H9 (cell line): Measurements from ENCODE around the gene TTC23L. TPM values are rescaled to one million over a fixed set of nuclear protein-coding genes. Genes with fewer than 3 reads are reported as not detected.

Experiments used
- DNase-seq: peaks from one replicate; pipeline ENCODE4 v3.0.0-alpha.2; 2017
- H2AFZ ChIP-seq: one replicate; pipeline ENCODE4 v1.6.1; 2013; ENCODE audit warnings: mild to moderate bottlenecking, low read length, control low read depth, moderate library complexity
- H2AK5ac ChIP-seq: 2 replicates; pipeline ENCODE4 v1.6.1; 2013; ENCODE audit warnings: low read length, control low read depth, mixed read lengths; ENCODE audit not compliant: insufficient read length
- H2BK120ac ChIP-seq: one replicate; pipeline ENCODE4 v1.6.1; 2013; ENCODE audit warnings: low read depth, mild to moderate bottlenecking, low read length, control low read depth, inconsistent platforms; ENCODE audit not compliant: poor library complexity, severe bottlenecking
- H2BK12ac ChIP-seq: 2 replicates; pipeline ENCODE4 v1.6.1; 2013; ENCODE audit warnings: low read length, control low read depth, mixed read lengths, low read depth; ENCODE audit not compliant: insufficient read length
- H2BK15ac ChIP-seq: 2 replicates; pipeline ENCODE4 v1.6.1; 2013; ENCODE audit warnings: low read depth, low read length, control low read depth
- H2BK20ac ChIP-seq: one replicate; pipeline ENCODE4 v1.6.1; 2013; ENCODE audit warnings: low read depth, mild to moderate bottlenecking, low read length, control low read depth, inconsistent platforms; ENCODE audit not compliant: poor library complexity, severe bottlenecking
- H2BK5ac ChIP-seq: 2 replicates; pipeline ENCODE4 v1.6.1; 2013; ENCODE audit warnings: low read length, control low read depth, mixed read lengths; ENCODE audit not compliant: insufficient read length
- H3K14ac ChIP-seq: 2 replicates; pipeline ENCODE4 v1.6.1; 2013; ENCODE audit warnings: low read length, control low read depth; ENCODE audit not compliant: insufficient read depth
- H3K18ac ChIP-seq: 2 replicates; pipeline ENCODE4 v1.6.1; 2013; ENCODE audit warnings: low read depth, mild to moderate bottlenecking, mixed read lengths, low read length, control low read depth; ENCODE audit not compliant: insufficient read length
- H3K23ac ChIP-seq: 2 replicates; pipeline ENCODE4 v1.6.1; 2013; ENCODE audit warnings: low read length, control low read depth, mixed read lengths, low read depth; ENCODE audit not compliant: insufficient read length
- H3K23me2 ChIP-seq: 2 replicates; pipeline ENCODE4 v1.6.1; 2013; ENCODE audit warnings: low read depth, mild to moderate bottlenecking, mixed read lengths, low read length, control low read depth; ENCODE audit not compliant: insufficient read length, poor library complexity, severe bottlenecking
- H3K27ac ChIP-seq: 2 replicates; pipeline ENCODE4 v1.5.1; 2013; ENCODE audit warnings: low read length, control low read depth, mixed read lengths, low read depth; ENCODE audit not compliant: insufficient read length
- H3K27me3 ChIP-seq: 2 replicates; pipeline ENCODE4 v1.6.1; 2013; ENCODE audit warnings: low read length, control low read depth, inconsistent platforms; ENCODE audit not compliant: insufficient read depth
- H3K4ac ChIP-seq: 2 replicates; pipeline ENCODE4 v1.6.1; 2013; ENCODE audit warnings: low read depth, mild to moderate bottlenecking, control low read depth, inconsistent platforms, low read length, moderate library complexity
- H3K4me1 ChIP-seq: 2 replicates; pipeline ENCODE4 v1.6.1; 2013; ENCODE audit warnings: low read length, control low read depth, inconsistent platforms; ENCODE audit not compliant: insufficient read depth
- H3K4me2 ChIP-seq: 2 replicates; pipeline ENCODE4 v1.6.1; 2013; ENCODE audit warnings: low read length, control low read depth, mixed read lengths; ENCODE audit not compliant: insufficient read length, insufficient read depth
- H3K56ac ChIP-seq: 2 replicates; pipeline ENCODE4 v1.6.1; 2013; ENCODE audit warnings: low read depth, mild to moderate bottlenecking, mixed read lengths, low read length, control low read depth; ENCODE audit not compliant: insufficient read length
- H3K79me1 ChIP-seq: 2 replicates; pipeline ENCODE4 v1.6.1; 2013; ENCODE audit warnings: low read depth, mild to moderate bottlenecking, moderate library complexity, low read length, control low read depth, inconsistent platforms; ENCODE audit not compliant: insufficient read depth, poor library complexity, severe bottlenecking
- H3K79me2 ChIP-seq: 2 replicates; pipeline ENCODE4 v1.6.1; 2013; ENCODE audit warnings: low read length, control low read depth, inconsistent platforms; ENCODE audit not compliant: insufficient read depth
- H3K9ac ChIP-seq: 2 replicates; pipeline ENCODE4 v1.6.1; 2013; ENCODE audit warnings: low read length, control low read depth, mixed read lengths; ENCODE audit not compliant: insufficient read length; ENCODE audit errors: extremely low read depth
- H3K9me3 ChIP-seq: one replicate; pipeline ENCODE4 v1.6.1; 2013; ENCODE audit warnings: low read depth, low read length, inconsistent platforms; ENCODE audit not compliant: control insufficient read depth
- H3T11ph ChIP-seq: one replicate; pipeline ENCODE4 v1.6.1; 2013; ENCODE audit warnings: mild to moderate bottlenecking, low read length, control low read depth, inconsistent platforms
- H4K20me1 ChIP-seq: one replicate; pipeline ENCODE4 v1.6.1; 2013; ENCODE audit not compliant: control insufficient read depth, insufficient read length, insufficient read depth
- H4K5ac ChIP-seq: 2 replicates; pipeline ENCODE4 v1.6.1; 2013; ENCODE audit warnings: low read depth, mild to moderate bottlenecking, mixed read lengths, low read length, control low read depth; ENCODE audit not compliant: insufficient read length
- H4K8ac ChIP-seq: replicated peaks from 2 replicates; pipeline ENCODE4 v1.6.1; 2013; ENCODE audit warnings: low read length, control low read depth, mixed read lengths, low read depth; ENCODE audit not compliant: insufficient read length
- H4K91ac ChIP-seq: 2 replicates; pipeline ENCODE4 v1.6.1; 2013; ENCODE audit warnings: low read depth, mild to moderate bottlenecking, moderate library complexity, mixed read lengths, low read length, control low read depth; ENCODE audit not compliant: insufficient read length
- H3K27ac Mint-ChIP-seq, 3 experiments: 2 replicates in 2 of 3; 3 replicates in 1 of 3; pipeline ENCODE4 v1.8.0; 2020 to 2021; ENCODE audit warnings: mixed read lengths in 3 of 3, mild to moderate bottlenecking in 1 of 3, moderate library complexity in 1 of 3
- H3K27me3 Mint-ChIP-seq: 2 replicates; pipeline ENCODE4 v1.8.0; 2021; ENCODE audit warnings: low read depth, mild to moderate bottlenecking, moderate library complexity, mixed read lengths
- H3K36me3 Mint-ChIP-seq, 3 experiments: 2 replicates in 2 of 3; 3 replicates in 1 of 3; pipeline ENCODE4 v1.8.0; 2020 to 2021; ENCODE audit warnings: low read depth in 3 of 3, mixed read lengths in 3 of 3; ENCODE audit not compliant: insufficient read depth in 1 of 3
- H3K4me1 Mint-ChIP-seq, 2 experiments: 2 replicates each; pipeline ENCODE4 v1.8.0; 2020; ENCODE audit warnings: mixed read lengths in 2 of 2
- H3K4me3 Mint-ChIP-seq, 2 experiments: 2 replicates in 1 of 2; 3 replicates in 1 of 2; pipeline ENCODE4 v1.8.0; 2020 to 2021; ENCODE audit warnings: mild to moderate bottlenecking in 2 of 2, mixed read lengths in 2 of 2, moderate library complexity in 1 of 2
- H3K9me3 Mint-ChIP-seq, 2 experiments: 2 replicates in 1 of 2; 3 replicates in 1 of 2; pipeline ENCODE4 v1.8.0; 2020; ENCODE audit warnings: mild to moderate bottlenecking in 2 of 2, mixed read lengths in 2 of 2, moderate library complexity in 1 of 2
- WGBS: extraction: QIAGEN DNeasy Blood & Tissue Kit; methylation state at CpG from one replicate; pipeline ENCODE4 v1.1.7; 2013; ENCODE audit warnings: missing lambda C conversion rate, low lambda C conversion rate, mixed read lengths; ENCODE audit not compliant: insufficient read length; ENCODE audit errors: extremely low coverage; 5-methylcytosine and 5-hydroxymethylcytosine counted together
- total RNA-seq: library from RNA; stranded (reverse); gene quantifications from 2 replicates; pipeline ENCODE4 v1.2.1, GENCODE V29; 2021
- TF ChIP-seq, protein P1 (sequence below): fragments of 200-600 bp; sonication (generic); conservative IDR thresholded peaks from 3 replicates; pipeline ENCODE4 v1.8.0; 2021; ENCODE audit warnings: antibody characterized with exemption, mild to moderate bottlenecking

The TTC23L gene
- total RNA-seq, 1 experiment from 2014 or later: 0.96 TPM

DNA sequence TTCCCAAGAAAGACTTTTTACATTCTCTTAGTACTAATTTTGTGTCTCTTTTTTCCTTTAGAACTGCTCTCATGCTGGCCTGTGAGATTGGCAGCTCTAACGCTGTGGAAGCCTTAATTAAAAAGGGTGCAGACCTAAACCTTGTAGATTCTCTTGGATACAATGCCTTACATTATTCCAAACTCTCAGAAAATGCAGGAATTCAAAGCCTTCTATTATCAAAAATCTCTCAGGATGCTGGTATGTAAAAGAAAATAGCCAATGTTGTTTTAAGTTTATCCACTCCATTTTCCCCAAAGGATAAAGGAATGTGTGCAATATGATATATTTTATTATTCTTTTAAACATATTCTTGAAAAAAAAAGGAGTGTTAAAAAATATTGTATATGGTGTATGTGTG lies 27.3 kb upstream of the TTC23L start:
- Histone ChIP-seq H2BK20ac (no peak overlapping the region), H3K4me1 (no peaks in the 10 kb centered on the region; the same call in 1 of the 2 replicates), H3K27ac (no peak overlapping the region), H3K23me2 (no peaks in the 10 kb centered on the region), H3K14ac (no peak overlapping the region), H3K9ac (no peak overlapping the region), H2AFZ (no peak overlapping the region), H4K20me1 (no peaks in the 10 kb centered on the region), H3K4ac (no peak overlapping the region), H2AK5ac (no peak overlapping the region), H3K79me2 (no peaks in the 10 kb centered on the region), H2BK5ac (no peak overlapping the region), H2BK15ac (no peak overlapping the region), H2BK120ac (no peak overlapping the region), H3K4me2 (no peak overlapping the region), H4K5ac (no peak overlapping the region), H4K91ac (no peak overlapping the region), H3K27me3 (no peaks in the 10 kb centered on the region), H3K18ac (no peak overlapping the region), H3K9me3 (no peaks in the 10 kb centered on the region), H3K79me1 (no peaks in the 10 kb centered on the region), H4K8ac (no peak overlapping the region), H3K23ac (no peak overlapping the region), H2BK12ac (no peak overlapping the region), H3K56ac (no peak overlapping the region), H3T11ph (no peak overlapping the region)
- Mint-ChIP-seq H3K4me3 (no peak overlapping the region), H3K36me3 (peaks cover 5 to 54% (median 25%) of the 10 kb centered on the region in 3 experiments; a peak in 6 of 7 replicates), H3K9me3 (no peaks in the 10 kb centered on the region), H3K4me1 (peaks cover 7% of the 10 kb centered on the region in 2 experiments), H3K27ac (peak overlapping the region in 1 of 3 experiments; percentile 80; a peak in 3 of 7 replicates), H3K27me3 (no peaks in the 10 kb centered on the region)
- DNase-seq: no peak
- no CpG with 5 or more reads among the region's 1 CpG for WGBS
- TF ChIP-seq, protein P1, sequence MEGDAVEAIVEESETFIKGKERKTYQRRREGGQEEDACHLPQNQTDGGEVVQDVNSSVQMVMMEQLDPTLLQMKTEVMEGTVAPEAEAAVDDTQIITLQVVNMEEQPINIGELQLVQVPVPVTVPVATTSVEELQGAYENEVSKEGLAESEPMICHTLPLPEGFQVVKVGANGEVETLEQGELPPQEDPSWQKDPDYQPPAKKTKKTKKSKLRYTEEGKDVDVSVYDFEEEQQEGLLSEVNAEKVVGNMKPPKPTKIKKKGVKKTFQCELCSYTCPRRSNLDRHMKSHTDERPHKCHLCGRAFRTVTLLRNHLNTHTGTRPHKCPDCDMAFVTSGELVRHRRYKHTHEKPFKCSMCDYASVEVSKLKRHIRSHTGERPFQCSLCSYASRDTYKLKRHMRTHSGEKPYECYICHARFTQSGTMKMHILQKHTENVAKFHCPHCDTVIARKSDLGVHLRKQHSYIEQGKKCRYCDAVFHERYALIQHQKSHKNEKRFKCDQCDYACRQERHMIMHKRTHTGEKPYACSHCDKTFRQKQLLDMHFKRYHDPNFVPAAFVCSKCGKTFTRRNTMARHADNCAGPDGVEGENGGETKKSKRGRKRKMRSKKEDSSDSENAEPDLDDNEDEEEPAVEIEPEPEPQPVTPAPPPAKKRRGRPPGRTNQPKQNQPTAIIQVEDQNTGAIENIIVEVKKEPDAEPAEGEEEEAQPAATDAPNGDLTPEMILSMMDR: no peak
